Gastrocnemius medialis (tissue), 4 donors: ENCODE results near the gene FOXC2. TPM values are rescaled to one million over a fixed set of nuclear protein-coding genes. Genes with fewer than 3 reads are reported as not detected.
A peak's percentile ranks its signal among the peaks of the same experiment; 100 is the strongest.

Experiments used
- ATAC-seq, 2 donors: fragments of 150-250 bp; one replicate each; pipeline ENCODE4 v1.9.1; 2016
- DNase-seq, 2 donors: peaks; one replicate each; pipeline ENCODE4 v3.0.0-alpha.2; 2019
- H3K27ac ChIP-seq, 4 donors: fragments of 200-600 bp; sonication (generic); 1 replicate in 1 of 4; 2 replicates in 3 of 4; pipeline ENCODE4 v1.5.1; 2016 to 2018; ENCODE audit warnings: mild to moderate bottlenecking in 2 of 4, moderate library complexity in 1 of 4
- H3K27me3 ChIP-seq, 3 donors: fragments of 200-600 bp; sonication (generic) in 2 of 3; 1 replicate in 1 of 3; 2 replicates in 2 of 3; pipeline versions ENCODE4 v1.5.1 to v1.6.0; 2016 to 2019; ENCODE audit warnings: mild to moderate bottlenecking in 1 of 3, moderate library complexity in 1 of 3
- H3K36me3 ChIP-seq, 2 donors: fragments of 200-600 bp; sonication (generic) in 1 of 2; one replicate each; pipeline ENCODE4 v1.5.1; 2017 to 2018
- H3K4me1 ChIP-seq, 2 donors: fragments of 200-600 bp; sonication (generic) in 1 of 2; one replicate each; pipeline ENCODE4 v1.5.1; 2016 to 2017; ENCODE audit warnings: mild to moderate bottlenecking in 2 of 2
- H3K4me3 ChIP-seq, 4 donors: fragments of 200-600 bp; sonication (generic) in 3 of 4; 1 replicate in 1 of 4; 2 replicates in 3 of 4; pipeline ENCODE4 v1.5.1; 2016 to 2019; ENCODE audit warnings: mild to moderate bottlenecking in 2 of 4
- H3K9me3 ChIP-seq, 3 donors: fragments of 200-600 bp; sonication (generic) in 2 of 3; 1 replicate in 1 of 3; 2 replicates in 2 of 3; pipeline ENCODE4 v1.5.1; 2016 to 2019
- CTCF ChIP-seq, 5 experiments: fragments of 450-650 bp in 3 of 5; fragments of 200-600 bp in 2 of 5; sonication (generic) in 2 of 5; IDR thresholded peaks in 4 of 5; conservative IDR thresholded peaks in 1 of 5; 1 replicate in 4 of 5; 2 replicates in 1 of 5; pipeline ENCODE4 v1.5.1; 2016 to 2019; ENCODE audit warnings: antibody characterized with exemption in 5 of 5, mild to moderate bottlenecking in 3 of 5, moderate library complexity in 3 of 5
- POLR2A ChIP-seq, 2 donors: fragments of 450-650 bp; IDR thresholded peaks; one replicate each; pipeline ENCODE4 v1.6.1; 2017; ENCODE audit warnings: antibody characterized with exemption in 2 of 2, mild to moderate bottlenecking in 2 of 2, moderate library complexity in 2 of 2
- in situ Hi-C, 4 donors: fragments of 200-750 bp; cut with MboI; loops; one replicate each; pipeline versions ENCODE4 v1.15.0 to v1.8.0; 2017; ENCODE audit warnings: low sequenced_read_pairs in 4 of 4
- intact Hi-C: fragments of 100-400 bp; cut with DNase I; formaldehyde crosslinking; loops from one replicate; pipeline ENCODE4 v1.15.1; 2023; ENCODE audit warnings: low total_unique reads
- total RNA-seq, 4 donors: library from RNA; depleted of rRNA; stranded (reverse); fragments of >200 nt; gene quantifications; one replicate each; pipeline versions ENCODE4 v1.1.0 to v1.2.3, GENCODE V29; 2016

Gene FOXC2
- total RNA-seq, 4 donors from 2014 or later: 0.17 to 1.0 (median 0.29) TPM

- H3K4me1 ChIP-seq: peaks cover 0 to 4% of the 10 kb centered on the region in 2 donors
- DNase-seq: no peak
- H3K27me3 ChIP-seq: peaks cover 67 to 72% (median 70%) of the 10 kb centered on the region in 3 donors
- H3K9me3 ChIP-seq: no peaks in the 10 kb centered on the region
- ATAC-seq: no peak
- TF ChIP-seq CTCF (IDR thresholded peaks at IDR 0.05 in 4 of 5, conservative IDR thresholded peaks at IDR 0.05 in 1 of 5): no peak
- H3K27ac ChIP-seq: no peak overlapping the region
- H3K4me3 ChIP-seq: no peak overlapping the region
- in situ Hi-C loops (loop anchor here (25.0 kb wide), 2 partner anchors 714 to 814 kb away; partner anchors contain the start of genes FBXO31 (in 1 of the 4) and MAP1LC3B (in 1 of the 4)), intact Hi-C loops (no loop called here)
- no peaks in the 10 kb centered on the region for H3K36me3 ChIP-seq
Observed at GRCh38 chr16:86573215-86573614, 6.6 kb downstream of the FOXC2 start.

- Histone ChIP-seq H3K36me3 (no peaks in the 10 kb centered on the region), H3K27me3 (peaks cover 67 to 74% (median 72%) of the 10 kb centered on the region in 3 donors), H3K4me1 (peaks cover 0 to 4% of the 10 kb centered on the region in 2 donors), H3K4me3 (no peak overlapping the region), H3K27ac (no peak overlapping the region), H3K9me3 (no peaks in the 10 kb centered on the region)
- in situ Hi-C loops: loop anchor here (25.0 kb wide), 2 partner anchors 713 to 813 kb away; partner anchors contain the start of genes FBXO31 (in 1 of the 4) and MAP1LC3B (in 1 of the 4)
- ATAC-seq (no peak), DNase-seq (no peak)
- intact Hi-C loops: loop anchor here (2.0 kb wide), 1 partner anchor 187 kb away; no protein-coding TSS in a partner anchor
- no peak for TF ChIP-seq POLR2A (IDR thresholded peaks at IDR 0.05)
- no peak for TF ChIP-seq CTCF (IDR thresholded peaks at IDR 0.05 in 4 of 5, conservative IDR thresholded peaks at IDR 0.05 in 1 of 5)
Observed at GRCh38 chr16:86573646-86574508, 7.2 kb downstream of the FOXC2 start.

GRCh38 chr16:86574646-86575045, 8.0 kb downstream of the FOXC2 start:
- Histone ChIP-seq H3K27me3 (peaks cover 66 to 69% (median 67%) of the 10 kb centered on the region in 3 donors), H3K27ac (no peak overlapping the region), H3K36me3 (no peaks in the 10 kb centered on the region), H3K4me3 (no peak overlapping the region), H3K9me3 (no peaks in the 10 kb centered on the region), H3K4me1 (peaks cover 0 to 4% of the 10 kb centered on the region in 2 donors)
- DNase-seq (no peak), ATAC-seq (no peak)
- in situ Hi-C loops: loop anchor here (25.0 kb wide), 3 partner anchors 188 to 813 kb away; partner anchors contain the start of genes FBXO31 (in 1 of the 4) and MAP1LC3B (in 1 of the 4)
- TF ChIP-seq CTCF (IDR thresholded peaks at IDR 0.05 in 4 of 5, conservative IDR thresholded peaks at IDR 0.05 in 1 of 5) (no peak), POLR2A (IDR thresholded peaks at IDR 0.05) (no peak)
- intact Hi-C loops: loop anchor here (2.0 to 5.0 kb wide), 4 partner anchors 88 to 293 kb away; no protein-coding TSS in a partner anchor

- Histone ChIP-seq H3K36me3 (no peaks in the 10 kb centered on the region), H3K27me3 (peaks cover 66 to 69% (median 67%) of the 10 kb centered on the region in 3 donors), H3K9me3 (no peaks in the 10 kb centered on the region), H3K4me3 (peak overlapping the region; percentile 46 to 70 (median 62)), H3K27ac (peak overlapping the region; percentile 64 to 78 (median 72)), H3K4me1 (peaks cover 0 to 4% of the 10 kb centered on the region in 2 donors)
- ATAC-seq (no peak), DNase-seq (no peak)
- in situ Hi-C loops (loop anchor here in 2 of 4 donors (25.0 kb wide), 1 partner anchor 187 kb away; no protein-coding TSS in a partner anchor), intact Hi-C loops (loop anchor here (2.0 to 5.0 kb wide), 4 partner anchors 87 to 292 kb away; no protein-coding TSS in a partner anchor)
- no peak for TF ChIP-seq CTCF (IDR thresholded peaks at IDR 0.05 in 4 of 5, conservative IDR thresholded peaks at IDR 0.05 in 1 of 5)
- TF ChIP-seq POLR2A (IDR thresholded peaks at IDR 0.05): no peak
Observed at GRCh38 chr16:86575095-86575685, 8.6 kb downstream of the FOXC2 start.
